GM12801 (cell line): Measurements from ENCODE around the gene CREBRF.

Source experiments
- TF ChIP-seq, protein P1 (sequence below): IDR thresholded peaks from one replicate; pipeline ENCODE4 v1.5.1; 2011; ENCODE audit warnings: control low read depth; ENCODE audit not compliant: insufficient read length; ENCODE audit errors: extremely low read depth

The CREBRF gene

DNA sequence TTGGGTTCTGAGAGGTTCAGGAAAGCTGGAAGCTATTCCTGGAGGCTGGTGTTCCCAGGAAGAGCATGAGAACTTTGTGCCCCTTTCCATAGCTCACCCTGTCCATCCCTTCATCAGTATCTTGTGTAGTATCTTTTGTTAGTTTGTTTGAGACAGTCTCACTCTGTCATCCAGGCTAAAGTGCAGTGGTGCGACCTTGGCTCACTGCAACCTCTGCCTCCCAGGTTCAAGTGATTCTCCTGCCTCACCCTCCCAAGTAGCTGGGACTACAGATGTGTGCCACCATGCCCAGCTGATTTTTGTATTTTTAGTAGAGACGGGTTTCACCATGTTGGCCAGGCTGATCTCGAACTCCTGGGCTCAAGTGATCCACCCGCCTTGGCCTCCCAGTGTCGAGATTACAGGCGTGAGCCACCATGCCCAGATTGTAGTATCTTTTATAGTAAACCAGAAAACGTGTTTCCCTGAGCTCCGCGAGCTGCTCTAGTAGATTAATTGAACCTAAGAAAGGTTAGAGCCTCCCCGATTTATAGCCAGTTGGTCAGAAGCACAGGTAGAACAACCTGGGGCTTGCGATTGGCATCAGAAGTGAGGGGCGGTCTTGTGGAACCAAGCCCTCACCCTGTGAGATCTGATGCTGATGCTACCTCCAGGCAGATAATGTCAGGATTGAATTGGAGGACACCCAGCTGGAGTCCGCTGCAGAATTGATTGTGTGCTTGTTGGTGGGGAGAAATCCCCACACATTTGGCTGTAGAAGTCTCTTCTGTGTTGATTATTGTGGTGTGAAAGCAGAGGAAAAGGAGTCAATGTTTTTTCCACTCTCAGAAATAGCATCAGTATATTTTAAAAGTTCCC lies 40.3 kb upstream of the CREBRF start:
- TF ChIP-seq, protein P1, sequence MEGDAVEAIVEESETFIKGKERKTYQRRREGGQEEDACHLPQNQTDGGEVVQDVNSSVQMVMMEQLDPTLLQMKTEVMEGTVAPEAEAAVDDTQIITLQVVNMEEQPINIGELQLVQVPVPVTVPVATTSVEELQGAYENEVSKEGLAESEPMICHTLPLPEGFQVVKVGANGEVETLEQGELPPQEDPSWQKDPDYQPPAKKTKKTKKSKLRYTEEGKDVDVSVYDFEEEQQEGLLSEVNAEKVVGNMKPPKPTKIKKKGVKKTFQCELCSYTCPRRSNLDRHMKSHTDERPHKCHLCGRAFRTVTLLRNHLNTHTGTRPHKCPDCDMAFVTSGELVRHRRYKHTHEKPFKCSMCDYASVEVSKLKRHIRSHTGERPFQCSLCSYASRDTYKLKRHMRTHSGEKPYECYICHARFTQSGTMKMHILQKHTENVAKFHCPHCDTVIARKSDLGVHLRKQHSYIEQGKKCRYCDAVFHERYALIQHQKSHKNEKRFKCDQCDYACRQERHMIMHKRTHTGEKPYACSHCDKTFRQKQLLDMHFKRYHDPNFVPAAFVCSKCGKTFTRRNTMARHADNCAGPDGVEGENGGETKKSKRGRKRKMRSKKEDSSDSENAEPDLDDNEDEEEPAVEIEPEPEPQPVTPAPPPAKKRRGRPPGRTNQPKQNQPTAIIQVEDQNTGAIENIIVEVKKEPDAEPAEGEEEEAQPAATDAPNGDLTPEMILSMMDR: no peak

DNA sequence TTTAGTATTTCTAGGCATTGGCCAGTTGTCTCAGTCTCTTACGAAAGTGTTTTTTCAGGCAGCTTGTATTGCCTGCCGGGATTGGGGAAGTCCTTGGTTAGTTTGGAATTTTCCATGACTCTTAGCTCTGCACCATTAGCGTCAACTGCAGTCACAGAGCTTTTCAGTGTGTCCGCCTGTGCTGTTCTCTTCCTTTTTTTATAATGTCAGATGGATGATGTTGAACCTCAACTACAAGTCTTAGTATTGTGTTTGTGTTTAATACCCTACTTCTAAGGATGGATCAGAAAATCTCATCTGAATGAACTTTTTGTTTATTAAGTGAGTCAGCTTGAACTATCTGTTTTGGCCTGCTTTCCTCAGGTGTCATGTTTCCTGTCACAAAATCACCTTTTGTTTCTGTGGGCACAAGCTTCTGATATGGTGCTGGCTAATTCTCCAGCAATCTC lies 39.5 kb upstream of the CREBRF start:
- TF ChIP-seq, protein P1: no peak

- TF ChIP-seq, protein P1: no peak
These were observed 37.8 kb upstream of the CREBRF start for GRCh38 chr5:173018358-173018757.

- TF ChIP-seq, protein P1: no peak
These were observed 36.0 kb upstream of the CREBRF start for GRCh38 chr5:173020154-173020581.

DNA sequence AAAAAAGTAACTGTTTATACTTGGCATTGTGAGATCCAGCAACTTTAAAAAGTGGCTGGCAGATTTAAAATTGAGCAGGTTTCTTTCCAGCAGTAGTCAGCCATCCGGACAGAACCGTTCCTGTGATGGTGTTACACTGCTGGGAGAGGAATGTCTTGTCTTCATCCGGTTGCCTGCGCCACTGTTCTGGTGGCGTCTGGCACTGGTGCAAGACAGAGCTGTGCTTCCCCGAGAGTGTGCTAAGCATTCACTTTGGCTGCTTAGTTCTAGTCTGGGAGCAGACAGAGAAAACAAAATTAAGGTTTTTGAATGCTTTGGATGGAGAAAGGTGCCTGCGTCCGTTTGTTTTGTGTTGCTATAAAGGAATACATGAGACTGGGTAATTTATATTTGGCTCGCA lies 35.5 kb upstream of the CREBRF start:
- TF ChIP-seq, protein P1: no peak

- TF ChIP-seq, protein P1: no peak
These were observed 30.5 kb upstream of the CREBRF start for GRCh38 chr5:173025651-173026050.

DNA sequence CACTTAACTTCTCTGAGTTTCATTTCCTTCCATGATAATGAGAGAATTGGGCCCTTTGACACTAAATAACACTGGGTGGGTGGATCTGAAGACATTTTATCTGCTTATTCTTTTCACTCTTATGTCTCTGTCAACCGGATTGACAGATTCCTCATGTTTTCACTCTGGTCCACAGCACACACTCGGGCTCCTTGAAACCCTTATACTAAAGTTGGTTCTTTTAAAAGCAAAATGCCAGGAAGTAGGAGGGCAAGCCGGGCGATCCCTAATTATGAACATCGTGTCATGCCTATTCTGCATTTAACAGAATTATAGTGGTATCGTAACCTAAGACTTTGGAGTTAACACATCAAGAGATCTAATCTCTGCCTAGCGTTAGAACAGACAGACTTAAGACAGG lies 28.2 kb upstream of the CREBRF start:
- TF ChIP-seq, protein P1: no peak
